GM12873 (cell line): ENCODE data around the gene SLC48A1.

Source experiments
- CTCF ChIP-seq: IDR thresholded peaks from 2 replicates; pipeline ENCODE4 v1.5.1; 2012; ENCODE audit warnings: low read depth, mild to moderate bottlenecking, moderate library complexity, low read length, control low read depth; ENCODE audit not compliant: insufficient read depth; ENCODE audit errors: missing control alignments

The SLC48A1 gene

GRCh38 chr12:47776471-47777143 is 3.6 kb downstream of the SLC48A1 start:
- TF ChIP-seq CTCF = no peak

DNA sequence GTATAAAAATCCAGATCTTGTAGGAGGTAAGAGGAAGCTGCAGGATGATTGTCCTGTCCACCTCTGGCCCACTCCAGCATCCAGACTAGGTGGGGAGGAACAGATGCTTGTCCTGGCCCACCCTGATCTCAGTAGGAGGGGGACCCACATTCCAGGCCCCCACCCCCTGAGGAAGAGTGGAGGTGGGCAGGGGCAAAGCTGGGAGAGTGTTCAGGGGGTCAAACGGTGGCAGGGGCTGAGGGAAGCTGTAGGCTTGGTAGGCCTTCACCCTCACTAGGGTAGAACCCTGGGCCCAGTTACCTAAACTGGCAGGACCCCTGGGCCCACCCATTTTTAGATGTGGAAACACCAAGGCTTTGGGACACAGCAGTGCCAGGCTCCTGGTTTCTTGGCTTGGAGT is 4.1 kb downstream of the SLC48A1 start:
- no peak for TF ChIP-seq CTCF

DNA sequence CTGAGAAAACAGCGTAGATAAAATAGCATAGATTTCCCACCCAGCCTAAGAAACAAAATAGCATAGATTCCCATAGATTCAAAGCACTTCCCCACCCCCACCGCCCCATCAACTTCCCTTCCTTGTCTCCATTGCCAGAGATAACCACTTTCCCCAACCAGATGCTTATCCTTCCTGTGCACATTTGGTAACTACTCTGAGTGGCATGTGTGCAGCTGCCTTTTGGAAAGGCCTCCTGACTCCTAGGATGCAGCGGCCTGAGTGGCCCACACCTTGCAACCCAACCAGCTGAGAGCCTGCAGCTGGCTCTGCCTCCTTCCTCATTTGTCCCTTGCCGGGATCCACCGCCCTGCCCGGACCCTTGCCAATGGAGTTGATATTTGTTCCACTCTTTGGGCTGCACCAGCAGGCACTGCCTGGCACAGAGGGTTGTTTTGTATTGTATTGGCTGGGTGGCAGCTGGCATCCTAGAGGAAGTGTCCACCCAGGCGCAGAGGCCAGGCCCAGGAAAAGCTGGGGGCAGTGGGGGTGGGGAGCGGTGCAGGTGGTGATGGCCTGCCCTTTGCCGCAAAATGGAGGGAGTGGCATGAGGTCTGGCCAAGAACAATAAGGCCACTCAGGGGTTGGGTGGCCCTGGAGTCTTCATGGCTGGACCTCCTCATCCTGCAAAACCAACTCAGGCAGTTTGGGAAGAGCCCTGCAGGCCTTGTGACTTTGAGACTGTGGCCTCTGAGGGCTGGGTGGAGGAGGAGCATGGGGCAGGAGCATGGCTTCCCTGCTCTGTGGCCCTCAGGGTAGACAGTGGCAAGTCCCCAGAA is 4.9 kb downstream of the SLC48A1 start:
- no peak for TF ChIP-seq CTCF

DNA sequence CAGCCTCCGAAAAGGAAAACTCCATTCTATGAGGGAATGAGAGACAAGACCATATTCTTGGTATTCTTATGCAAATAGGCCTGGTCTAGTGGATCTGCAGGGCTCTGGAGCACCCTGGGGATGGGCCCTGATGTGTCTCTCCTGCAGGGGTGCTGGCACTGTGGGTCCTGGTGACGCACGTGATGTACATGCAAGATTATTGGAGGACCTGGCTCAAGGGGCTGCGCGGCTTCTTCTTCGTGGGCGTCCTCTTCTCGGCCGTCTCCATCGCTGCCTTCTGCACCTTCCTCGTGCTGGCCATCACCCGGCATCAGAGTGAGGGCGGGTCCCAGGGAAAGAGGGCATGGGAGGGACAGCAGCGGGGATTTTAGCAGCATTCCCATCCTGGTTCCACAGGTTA is 5.8 kb downstream of the SLC48A1 start:
- no peak for TF ChIP-seq CTCF

- peak; percentile 97 for TF ChIP-seq CTCF
Observed at GRCh38 chr12:47779301-47779942, 6.4 kb downstream of the SLC48A1 start.

DNA sequence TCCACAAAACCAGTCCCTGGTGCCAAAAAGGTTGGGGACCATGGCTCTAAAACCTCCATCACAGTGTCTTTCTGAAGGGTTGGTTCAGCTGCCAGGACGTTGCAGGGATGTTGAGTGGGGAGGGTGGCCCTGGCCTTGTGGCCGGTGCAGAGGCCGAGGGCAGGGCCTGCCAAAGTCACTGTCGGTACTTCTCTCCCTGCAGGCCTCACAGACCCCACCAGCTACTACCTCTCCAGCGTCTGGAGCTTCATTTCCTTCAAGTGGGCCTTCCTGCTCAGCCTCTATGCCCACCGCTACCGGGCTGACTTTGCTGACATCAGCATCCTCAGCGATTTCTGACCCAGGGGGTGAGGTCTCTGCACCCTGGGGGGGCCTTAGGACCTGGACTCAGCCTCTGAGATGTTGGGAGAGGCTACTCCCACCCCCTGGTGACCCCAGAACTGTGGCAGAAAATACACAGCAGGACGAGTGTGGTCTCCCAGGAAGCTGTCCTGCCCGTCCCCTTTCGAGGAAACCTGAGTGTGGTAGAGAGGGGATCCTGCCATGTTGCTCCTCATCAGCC is 7.0 kb downstream of the SLC48A1 start:
- TF ChIP-seq CTCF = no peak
